Astrocyte (in vitro differentiated cells and primary cell): ENCODE results near the gene PLEKHG7. TPM values are rescaled to one million over a fixed set of nuclear protein-coding genes. Genes with fewer than 3 reads are reported as not detected.

Source experiments
- DNase-seq: peaks from one replicate; pipeline ENCODE4 v3.0.0-alpha.2; 2010; ENCODE audit warnings: low read depth
- FAIRE-seq: peaks from 2 replicates; lab custom pipeline; 2011; peaks lifted over from hg19 to GRCh38; lab: Jason Lieb, UNC
- H2AFZ ChIP-seq: 2 replicates; pipeline ENCODE4 v1.6.0; 2012; ENCODE audit warnings: low read depth, low read length, inconsistent platforms
- H3K27ac ChIP-seq: 2 replicates; pipeline ENCODE4 v1.5.1; 2011; ENCODE audit warnings: low read depth, low read length, inconsistent platforms
- H3K27me3 ChIP-seq: 2 replicates; pipeline ENCODE4 v1.6.0; 2011; ENCODE audit warnings: low read length, inconsistent platforms; ENCODE audit not compliant: insufficient read depth
- H3K36me3 ChIP-seq: 2 replicates; pipeline ENCODE4 v1.5.1; 2011; ENCODE audit warnings: low read length, inconsistent platforms; ENCODE audit not compliant: insufficient read depth
- H3K4me1 ChIP-seq: 2 replicates; pipeline ENCODE4 v1.5.1; 2011; ENCODE audit warnings: low read length, inconsistent platforms; ENCODE audit not compliant: insufficient read depth
- H3K4me2 ChIP-seq: 2 replicates; pipeline ENCODE4 v1.6.0; 2012; ENCODE audit warnings: low read length, inconsistent platforms
- H3K4me3 ChIP-seq: 2 replicates; pipeline ENCODE4 v1.5.1; 2011; ENCODE audit warnings: low read depth, mild to moderate bottlenecking, low read length, inconsistent platforms; ENCODE audit not compliant: insufficient read depth
- H3K79me2 ChIP-seq: 2 replicates; pipeline ENCODE4 v1.6.0; 2012; ENCODE audit warnings: mild to moderate bottlenecking, low read length, inconsistent platforms; ENCODE audit not compliant: insufficient read depth
- H3K9ac ChIP-seq: 2 replicates; pipeline ENCODE4 v1.6.0; 2012; ENCODE audit warnings: mild to moderate bottlenecking, low read length, inconsistent platforms
- H3K9me3 ChIP-seq: 2 replicates; pipeline ENCODE4 v1.5.1; 2012; ENCODE audit warnings: low read depth, mild to moderate bottlenecking, low read length, inconsistent platforms; ENCODE audit not compliant: insufficient read depth
- H4K20me1 ChIP-seq: 2 replicates; pipeline ENCODE4 v1.6.0; 2012; ENCODE audit warnings: low read length, inconsistent platforms; ENCODE audit not compliant: insufficient read depth
- H3K27ac Mint-ChIP-seq: one replicate; pipeline ENCODE4 v1.8.0; 2021; ENCODE audit warnings: mild to moderate bottlenecking, mixed read lengths; ENCODE audit not compliant: unreplicated experiment
- H3K27me3 Mint-ChIP-seq: one replicate; pipeline ENCODE4 v1.8.0; 2021; ENCODE audit warnings: low read depth, mixed read lengths; ENCODE audit not compliant: unreplicated experiment
- H3K36me3 Mint-ChIP-seq: one replicate; pipeline ENCODE4 v1.8.0; 2021; ENCODE audit warnings: low read depth, mixed read lengths; ENCODE audit not compliant: unreplicated experiment
- H3K4me1 Mint-ChIP-seq: one replicate; pipeline ENCODE4 v1.8.0; 2021; ENCODE audit warnings: low read depth, mixed read lengths; ENCODE audit not compliant: unreplicated experiment
- H3K4me3 Mint-ChIP-seq: one replicate; pipeline ENCODE4 v1.8.0; 2021; ENCODE audit warnings: mild to moderate bottlenecking, moderate library complexity, mixed read lengths; ENCODE audit not compliant: unreplicated experiment
- H3K9me3 Mint-ChIP-seq: one replicate; pipeline ENCODE4 v1.8.0; 2021; ENCODE audit warnings: mild to moderate bottlenecking, mixed read lengths; ENCODE audit not compliant: unreplicated experiment
- CTCF ChIP-seq: IDR thresholded peaks from 2 replicates; pipeline ENCODE4 v1.5.1; 2011; ENCODE audit warnings: low read depth, mild to moderate bottlenecking, inconsistent platforms, low read length, moderate library complexity; ENCODE audit not compliant: insufficient read depth
- EZH2 ChIP-seq: IDR thresholded peaks from 2 replicates; pipeline ENCODE4 v1.6.1; 2012; ENCODE audit warnings: mild to moderate bottlenecking, low read length, inconsistent platforms; ENCODE audit not compliant: insufficient read depth
- total RNA-seq: library from RNA; stranded (reverse); gene quantifications from 2 replicates; pipeline ENCODE4 v1.2.1, GENCODE V29; 2021

PLEKHG7 gene
- total RNA-seq, 1 donor from 2014 or later = 0.68 TPM

- no peak overlapping the region for H3K27ac ChIP-seq
- H3K9me3 ChIP-seq = no peaks in the 10 kb centered on the region
- peak; percentile 41 for DNase-seq
- no peak overlapping the region for H3K4me2 ChIP-seq
- peaks cover 5% of the 10 kb centered on the region for H3K4me1 ChIP-seq
- H3K9me3 Mint-ChIP-seq = no peaks in the 10 kb centered on the region
- H3K36me3 Mint-ChIP-seq = no peaks in the 10 kb centered on the region
- H3K27ac Mint-ChIP-seq = peak overlapping the region; percentile 48
- H3K4me3 Mint-ChIP-seq = no peak overlapping the region
- no peaks in the 10 kb centered on the region for H3K27me3 ChIP-seq
- H4K20me1 ChIP-seq = no peaks in the 10 kb centered on the region
- no peak overlapping the region for H2AFZ ChIP-seq
- H3K36me3 ChIP-seq = no peaks in the 10 kb centered on the region
- no peaks in the 10 kb centered on the region for H3K27me3 Mint-ChIP-seq
- no peaks in the 10 kb centered on the region for H3K79me2 ChIP-seq
- no peak overlapping the region for H3K9ac ChIP-seq
- TF ChIP-seq EZH2 (no peak), CTCF (no peak)
- no peak overlapping the region for H3K4me3 ChIP-seq
- FAIRE-seq = no peak
- peaks cover 22% of the 10 kb centered on the region for H3K4me1 Mint-ChIP-seq
These were observed 62.0 kb downstream of the PLEKHG7 start for GRCh38 chr12:92764831-92765230.

GRCh38 chr12:92765871-92766270 lies 63.1 kb downstream of the PLEKHG7 start:
- H4K20me1 ChIP-seq = no peaks in the 10 kb centered on the region
- H3K27ac ChIP-seq = no peak overlapping the region
- H3K36me3 ChIP-seq = no peaks in the 10 kb centered on the region
- H3K9me3 Mint-ChIP-seq = no peaks in the 10 kb centered on the region
- no peak overlapping the region for H3K4me3 ChIP-seq
- H3K9ac ChIP-seq = no peak overlapping the region
- no peaks in the 10 kb centered on the region for H3K27me3 ChIP-seq
- DNase-seq = no peak
- no peak overlapping the region for H3K27ac Mint-ChIP-seq
- no peaks in the 10 kb centered on the region for H3K79me2 ChIP-seq
- peaks cover 21% of the 10 kb centered on the region for H3K4me1 Mint-ChIP-seq
- no peak overlapping the region for H2AFZ ChIP-seq
- H3K4me2 ChIP-seq = no peak overlapping the region
- no peak overlapping the region for H3K4me3 Mint-ChIP-seq
- H3K36me3 Mint-ChIP-seq = no peaks in the 10 kb centered on the region
- H3K4me1 ChIP-seq = peaks cover 5% of the 10 kb centered on the region
- H3K27me3 Mint-ChIP-seq = no peaks in the 10 kb centered on the region
- no peak for FAIRE-seq
- TF ChIP-seq CTCF (no peak), EZH2 (no peak)
- H3K9me3 ChIP-seq = no peaks in the 10 kb centered on the region

- Mint-ChIP-seq H3K27me3 (no peaks in the 10 kb centered on the region), H3K27ac (peak overlapping the region; percentile 13), H3K4me1 (peaks cover 16% of the 10 kb centered on the region), H3K9me3 (no peaks in the 10 kb centered on the region), H3K4me3 (no peak overlapping the region), H3K36me3 (no peaks in the 10 kb centered on the region)
- Histone ChIP-seq H3K27ac (no peak overlapping the region), H3K36me3 (no peaks in the 10 kb centered on the region), H3K9me3 (no peaks in the 10 kb centered on the region), H3K9ac (no peak overlapping the region), H3K4me2 (peak overlapping the region; percentile 10), H2AFZ (no peak overlapping the region), H3K4me1 (peaks cover 5% of the 10 kb centered on the region), H3K4me3 (no peak overlapping the region), H3K79me2 (no peaks in the 10 kb centered on the region), H3K27me3 (no peaks in the 10 kb centered on the region), H4K20me1 (no peaks in the 10 kb centered on the region)
- FAIRE-seq = no peak
- no peak for TF ChIP-seq EZH2
- no peak for TF ChIP-seq CTCF
- no peak for DNase-seq
These were observed 66.5 kb downstream of the PLEKHG7 start for GRCh38 chr12:92769124-92769901.
